HepG2 (cell line): ENCODE measurements around the gene CYTH1. TPM values are rescaled to one million over a fixed set of nuclear protein-coding genes. Genes with fewer than 3 reads are reported as not detected.

Experiments used
- HNF4A ChIP-seq: sonication (generic); formaldehyde crosslinking; IDR thresholded peaks from 2 replicates; pipeline ENCODE4 v1.4.0; 2020; ENCODE audit warnings: missing genetic modification reagents
- MAF1 ChIP-seq: sonication (generic); formaldehyde crosslinking; IDR thresholded peaks from 2 replicates; pipeline ENCODE4 v1.5.0; 2020; ENCODE audit warnings: missing genetic modification reagents, borderline replicate concordance
- STAT5B ChIP-seq: sonication (generic); formaldehyde crosslinking; IDR thresholded peaks from 2 replicates; pipeline ENCODE4 v1.4.0; 2020; ENCODE audit warnings: missing genetic modification reagents
- ZNF180 ChIP-seq: sonication (generic); formaldehyde crosslinking; IDR thresholded peaks from 2 replicates; pipeline ENCODE4 v1.4.0; 2020; ENCODE audit warnings: low read depth, missing genetic modification reagents, borderline replicate concordance
- ZNF232 ChIP-seq: sonication (generic); formaldehyde crosslinking; IDR thresholded peaks from 2 replicates; pipeline ENCODE4 v1.4.0; 2020; ENCODE audit warnings: missing genetic modification reagents, borderline replicate concordance
- ZNF441 ChIP-seq: sonication (generic); formaldehyde crosslinking; IDR thresholded peaks from 2 replicates; pipeline ENCODE4 v1.7.0; 2021; ENCODE audit warnings: missing genetic modification reagents, borderline replicate concordance
- ZNF652 ChIP-seq: IDR thresholded peaks from 2 replicates; pipeline ENCODE4 v1.6.1; 2016; ENCODE audit warnings: low read depth, borderline replicate concordance
- polyA plus RNA-seq, 8 experiments: library from polyadenylated mRNA; depleted of rRNA in 3 of 8; stranded (reverse) in 7 of 8; unstranded in 1 of 8; fragments of >200 nt; fragmentation: Illumina TruSeq in 4 of 8; extraction: Trizol in 4 of 8; gene quantifications; 2 replicates each; pipeline versions ENCODE4 v1.2.1 to v1.2.3, GENCODE V29; 2011 to 2016; ENCODE audit warnings: low read depth in 4 of 8, missing spikeins in 1 of 8, mixed read lengths in 1 of 8; ENCODE audit not compliant: insufficient read depth in 1 of 8
- total RNA-seq, 5 experiments: library from RNA; depleted of rRNA; stranded (reverse); fragments of >200 nt; fragmentation: Illumina TruSeq; extraction: Trizol; gene quantifications; 2 replicates each; pipeline ENCODE4 v1.2.3, GENCODE V29; 2016; ENCODE audit warnings: low read depth in 1 of 5
- TF ChIP-seq, protein P1 (sequence below): IDR thresholded peaks from 2 replicates; pipeline ENCODE4 v1.6.1; 2016; ENCODE audit warnings: low read depth
- TF ChIP-seq, protein P2 (sequence below): sonication (generic); formaldehyde crosslinking; IDR thresholded peaks from 2 replicates; pipeline ENCODE4 v1.5.0; 2020; ENCODE audit warnings: mild to moderate bottlenecking, missing genetic modification reagents, borderline replicate concordance
- TF ChIP-seq, protein P3 (sequence below): sonication (generic); formaldehyde crosslinking; IDR thresholded peaks from 2 replicates; pipeline ENCODE4 v1.5.1; 2020; ENCODE audit warnings: missing genetic modification reagents, mild to moderate bottlenecking, borderline replicate concordance
- TF ChIP-seq, protein P4 (sequence below): IDR thresholded peaks from 2 replicates; pipeline ENCODE4 v1.4.0; 2020; ENCODE audit warnings: mild to moderate bottlenecking, missing genetic modification reagents
- TF ChIP-seq, protein P5 (sequence below): sonication (generic); formaldehyde crosslinking; conservative IDR thresholded peaks from 2 replicates; pipeline ENCODE4 v1.8.0; 2022; ENCODE audit warnings: missing genetic modification reagents
- TF ChIP-seq, protein P6 (sequence below), 2 experiments: fragments of 450-650 bp in 1 of 2; sonication (generic) in 1 of 2; formaldehyde crosslinking; IDR thresholded peaks; 2 replicates each; pipeline versions ENCODE4 v1.5.0 to v1.8.0; 2020 to 2022; ENCODE audit warnings: mild to moderate bottlenecking in 1 of 2, missing genetic modification reagents in 1 of 2

The CYTH1 gene
- total and polyA plus RNA-seq, 2 of the 13 experiments (the other 11 are each of a cell fraction or from before 2014, with no cell fraction given), result 20.1 to 48.9 TPM

DNA sequence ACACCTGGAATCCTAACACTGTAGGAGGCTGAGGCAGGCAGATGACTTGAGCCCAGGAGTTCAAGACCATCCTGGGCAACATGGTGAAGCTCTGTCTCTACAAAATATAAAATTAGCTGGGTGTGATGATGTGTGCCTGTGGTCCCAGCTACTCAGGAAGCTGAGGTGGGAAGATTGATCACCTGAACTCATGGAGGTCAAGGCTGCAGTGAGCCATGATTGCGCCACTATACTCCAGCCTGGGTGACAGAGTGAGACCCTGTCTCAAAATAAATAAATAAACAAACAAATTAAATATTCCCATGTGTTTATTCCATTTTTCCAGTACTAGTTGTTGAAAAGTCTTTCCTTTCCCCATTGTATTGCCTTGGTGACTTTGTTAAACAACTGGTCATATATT, 130.0 kb downstream of the CYTH1 start (continued):
- TF ChIP-seq, protein P1, sequence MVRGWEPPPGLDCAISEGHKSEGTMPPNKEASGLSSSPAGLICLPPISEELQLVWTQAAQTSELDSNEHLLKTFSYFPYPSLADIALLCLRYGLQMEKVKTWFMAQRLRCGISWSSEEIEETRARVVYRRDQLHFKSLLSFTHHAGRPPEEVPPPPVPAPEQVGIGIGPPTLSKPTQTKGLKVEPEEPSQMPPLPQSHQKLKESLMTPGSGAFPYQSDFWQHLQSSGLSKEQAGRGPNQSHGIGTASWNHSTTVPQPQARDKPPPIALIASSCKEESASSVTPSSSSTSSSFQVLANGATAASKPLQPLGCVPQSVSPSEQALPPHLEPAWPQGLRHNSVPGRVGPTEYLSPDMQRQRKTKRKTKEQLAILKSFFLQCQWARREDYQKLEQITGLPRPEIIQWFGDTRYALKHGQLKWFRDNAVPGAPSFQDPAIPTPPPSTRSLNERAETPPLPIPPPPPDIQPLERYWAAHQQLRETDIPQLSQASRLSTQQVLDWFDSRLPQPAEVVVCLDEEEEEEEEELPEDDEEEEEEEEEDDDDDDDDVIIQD (CRISPR knock-in tag), result no peak
- TF ChIP-seq, protein P2, sequence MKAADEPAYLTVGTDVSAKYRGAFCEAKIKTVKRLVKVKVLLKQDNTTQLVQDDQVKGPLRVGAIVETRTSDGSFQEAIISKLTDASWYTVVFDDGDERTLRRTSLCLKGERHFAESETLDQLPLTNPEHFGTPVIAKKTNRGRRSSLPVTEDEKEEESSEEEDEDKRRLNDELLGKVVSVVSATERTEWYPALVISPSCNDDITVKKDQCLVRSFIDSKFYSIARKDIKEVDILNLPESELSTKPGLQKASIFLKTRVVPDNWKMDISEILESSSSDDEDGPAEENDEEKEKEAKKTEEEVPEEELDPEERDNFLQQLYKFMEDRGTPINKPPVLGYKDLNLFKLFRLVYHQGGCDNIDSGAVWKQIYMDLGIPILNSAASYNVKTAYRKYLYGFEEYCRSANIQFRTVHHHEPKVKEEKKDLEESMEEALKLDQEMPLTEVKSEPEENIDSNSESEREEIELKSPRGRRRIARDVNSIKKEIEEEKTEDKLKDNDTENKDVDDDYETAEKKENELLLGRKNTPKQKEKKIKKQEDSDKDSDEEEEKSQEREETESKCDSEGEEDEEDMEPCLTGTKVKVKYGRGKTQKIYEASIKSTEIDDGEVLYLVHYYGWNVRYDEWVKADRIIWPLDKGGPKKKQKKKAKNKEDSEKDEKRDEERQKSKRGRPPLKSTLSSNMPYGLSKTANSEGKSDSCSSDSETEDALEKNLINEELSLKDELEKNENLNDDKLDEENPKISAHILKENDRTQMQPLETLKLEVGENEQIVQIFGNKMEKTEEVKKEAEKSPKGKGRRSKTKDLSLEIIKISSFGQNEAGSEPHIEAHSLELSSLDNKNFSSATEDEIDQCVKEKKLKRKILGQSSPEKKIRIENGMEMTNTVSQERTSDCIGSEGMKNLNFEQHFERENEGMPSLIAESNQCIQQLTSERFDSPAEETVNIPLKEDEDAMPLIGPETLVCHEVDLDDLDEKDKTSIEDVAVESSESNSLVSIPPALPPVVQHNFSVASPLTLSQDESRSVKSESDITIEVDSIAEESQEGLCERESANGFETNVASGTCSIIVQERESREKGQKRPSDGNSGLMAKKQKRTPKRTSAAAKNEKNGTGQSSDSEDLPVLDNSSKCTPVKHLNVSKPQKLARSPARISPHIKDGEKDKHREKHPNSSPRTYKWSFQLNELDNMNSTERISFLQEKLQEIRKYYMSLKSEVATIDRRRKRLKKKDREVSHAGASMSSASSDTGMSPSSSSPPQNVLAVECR (CRISPR knock-in tag), result no peak
- no peak for TF ChIP-seq MAF1 (CRISPR knock-in tag)
- TF ChIP-seq, protein P3, sequence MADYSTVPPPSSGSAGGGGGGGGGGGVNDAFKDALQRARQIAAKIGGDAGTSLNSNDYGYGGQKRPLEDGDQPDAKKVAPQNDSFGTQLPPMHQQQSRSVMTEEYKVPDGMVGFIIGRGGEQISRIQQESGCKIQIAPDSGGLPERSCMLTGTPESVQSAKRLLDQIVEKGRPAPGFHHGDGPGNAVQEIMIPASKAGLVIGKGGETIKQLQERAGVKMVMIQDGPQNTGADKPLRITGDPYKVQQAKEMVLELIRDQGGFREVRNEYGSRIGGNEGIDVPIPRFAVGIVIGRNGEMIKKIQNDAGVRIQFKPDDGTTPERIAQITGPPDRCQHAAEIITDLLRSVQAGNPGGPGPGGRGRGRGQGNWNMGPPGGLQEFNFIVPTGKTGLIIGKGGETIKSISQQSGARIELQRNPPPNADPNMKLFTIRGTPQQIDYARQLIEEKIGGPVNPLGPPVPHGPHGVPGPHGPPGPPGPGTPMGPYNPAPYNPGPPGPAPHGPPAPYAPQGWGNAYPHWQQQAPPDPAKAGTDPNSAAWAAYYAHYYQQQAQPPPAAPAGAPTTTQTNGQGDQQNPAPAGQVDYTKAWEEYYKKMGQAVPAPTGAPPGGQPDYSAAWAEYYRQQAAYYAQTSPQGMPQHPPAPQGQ (CRISPR knock-in tag), result no peak
- TF ChIP-seq ZNF652 (CRISPR knock-in tag), result no peak
- TF ChIP-seq ZNF232 (CRISPR knock-in tag), result no peak
- TF ChIP-seq ZNF180 (CRISPR knock-in tag), result no peak
- TF ChIP-seq STAT5B (CRISPR knock-in tag), result no peak
- TF ChIP-seq, protein P4, sequence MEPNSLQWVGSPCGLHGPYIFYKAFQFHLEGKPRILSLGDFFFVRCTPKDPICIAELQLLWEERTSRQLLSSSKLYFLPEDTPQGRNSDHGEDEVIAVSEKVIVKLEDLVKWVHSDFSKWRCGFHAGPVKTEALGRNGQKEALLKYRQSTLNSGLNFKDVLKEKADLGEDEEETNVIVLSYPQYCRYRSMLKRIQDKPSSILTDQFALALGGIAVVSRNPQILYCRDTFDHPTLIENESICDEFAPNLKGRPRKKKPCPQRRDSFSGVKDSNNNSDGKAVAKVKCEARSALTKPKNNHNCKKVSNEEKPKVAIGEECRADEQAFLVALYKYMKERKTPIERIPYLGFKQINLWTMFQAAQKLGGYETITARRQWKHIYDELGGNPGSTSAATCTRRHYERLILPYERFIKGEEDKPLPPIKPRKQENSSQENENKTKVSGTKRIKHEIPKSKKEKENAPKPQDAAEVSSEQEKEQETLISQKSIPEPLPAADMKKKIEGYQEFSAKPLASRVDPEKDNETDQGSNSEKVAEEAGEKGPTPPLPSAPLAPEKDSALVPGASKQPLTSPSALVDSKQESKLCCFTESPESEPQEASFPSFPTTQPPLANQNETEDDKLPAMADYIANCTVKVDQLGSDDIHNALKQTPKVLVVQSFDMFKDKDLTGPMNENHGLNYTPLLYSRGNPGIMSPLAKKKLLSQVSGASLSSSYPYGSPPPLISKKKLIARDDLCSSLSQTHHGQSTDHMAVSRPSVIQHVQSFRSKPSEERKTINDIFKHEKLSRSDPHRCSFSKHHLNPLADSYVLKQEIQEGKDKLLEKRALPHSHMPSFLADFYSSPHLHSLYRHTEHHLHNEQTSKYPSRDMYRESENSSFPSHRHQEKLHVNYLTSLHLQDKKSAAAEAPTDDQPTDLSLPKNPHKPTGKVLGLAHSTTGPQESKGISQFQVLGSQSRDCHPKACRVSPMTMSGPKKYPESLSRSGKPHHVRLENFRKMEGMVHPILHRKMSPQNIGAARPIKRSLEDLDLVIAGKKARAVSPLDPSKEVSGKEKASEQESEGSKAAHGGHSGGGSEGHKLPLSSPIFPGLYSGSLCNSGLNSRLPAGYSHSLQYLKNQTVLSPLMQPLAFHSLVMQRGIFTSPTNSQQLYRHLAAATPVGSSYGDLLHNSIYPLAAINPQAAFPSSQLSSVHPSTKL (CRISPR knock-in tag), result peak; percentile 75
- TF ChIP-seq, protein P5, sequence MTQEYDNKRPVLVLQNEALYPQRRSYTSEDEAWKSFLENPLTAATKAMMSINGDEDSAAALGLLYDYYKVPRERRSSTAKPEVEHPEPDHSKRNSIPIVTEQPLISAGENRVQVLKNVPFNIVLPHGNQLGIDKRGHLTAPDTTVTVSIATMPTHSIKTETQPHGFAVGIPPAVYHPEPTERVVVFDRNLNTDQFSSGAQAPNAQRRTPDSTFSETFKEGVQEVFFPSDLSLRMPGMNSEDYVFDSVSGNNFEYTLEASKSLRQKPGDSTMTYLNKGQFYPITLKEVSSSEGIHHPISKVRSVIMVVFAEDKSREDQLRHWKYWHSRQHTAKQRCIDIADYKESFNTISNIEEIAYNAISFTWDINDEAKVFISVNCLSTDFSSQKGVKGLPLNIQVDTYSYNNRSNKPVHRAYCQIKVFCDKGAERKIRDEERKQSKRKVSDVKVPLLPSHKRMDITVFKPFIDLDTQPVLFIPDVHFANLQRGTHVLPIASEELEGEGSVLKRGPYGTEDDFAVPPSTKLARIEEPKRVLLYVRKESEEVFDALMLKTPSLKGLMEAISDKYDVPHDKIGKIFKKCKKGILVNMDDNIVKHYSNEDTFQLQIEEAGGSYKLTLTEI, result no peak
- TF ChIP-seq, protein P6, sequence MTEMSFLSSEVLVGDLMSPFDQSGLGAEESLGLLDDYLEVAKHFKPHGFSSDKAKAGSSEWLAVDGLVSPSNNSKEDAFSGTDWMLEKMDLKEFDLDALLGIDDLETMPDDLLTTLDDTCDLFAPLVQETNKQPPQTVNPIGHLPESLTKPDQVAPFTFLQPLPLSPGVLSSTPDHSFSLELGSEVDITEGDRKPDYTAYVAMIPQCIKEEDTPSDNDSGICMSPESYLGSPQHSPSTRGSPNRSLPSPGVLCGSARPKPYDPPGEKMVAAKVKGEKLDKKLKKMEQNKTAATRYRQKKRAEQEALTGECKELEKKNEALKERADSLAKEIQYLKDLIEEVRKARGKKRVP (CRISPR knock-in tag; IDR thresholded peaks at IDR 0.05), result no peak
- TF ChIP-seq ZNF441, result no peak
- peak; percentile 46 for TF ChIP-seq HNF4A
